ENCODE data around the gene ALDH3B1. TPM values are rescaled to one million over a fixed set of nuclear protein-coding genes. Genes with fewer than 3 reads are reported as not detected.
A peak's percentile ranks its signal among the peaks of the same experiment; 100 is the strongest.

The ALDH3B1 gene
- total and polyA plus RNA-seq, 8 donors = 12.1 to 87.1 (median 16.1) TPM

DNA sequence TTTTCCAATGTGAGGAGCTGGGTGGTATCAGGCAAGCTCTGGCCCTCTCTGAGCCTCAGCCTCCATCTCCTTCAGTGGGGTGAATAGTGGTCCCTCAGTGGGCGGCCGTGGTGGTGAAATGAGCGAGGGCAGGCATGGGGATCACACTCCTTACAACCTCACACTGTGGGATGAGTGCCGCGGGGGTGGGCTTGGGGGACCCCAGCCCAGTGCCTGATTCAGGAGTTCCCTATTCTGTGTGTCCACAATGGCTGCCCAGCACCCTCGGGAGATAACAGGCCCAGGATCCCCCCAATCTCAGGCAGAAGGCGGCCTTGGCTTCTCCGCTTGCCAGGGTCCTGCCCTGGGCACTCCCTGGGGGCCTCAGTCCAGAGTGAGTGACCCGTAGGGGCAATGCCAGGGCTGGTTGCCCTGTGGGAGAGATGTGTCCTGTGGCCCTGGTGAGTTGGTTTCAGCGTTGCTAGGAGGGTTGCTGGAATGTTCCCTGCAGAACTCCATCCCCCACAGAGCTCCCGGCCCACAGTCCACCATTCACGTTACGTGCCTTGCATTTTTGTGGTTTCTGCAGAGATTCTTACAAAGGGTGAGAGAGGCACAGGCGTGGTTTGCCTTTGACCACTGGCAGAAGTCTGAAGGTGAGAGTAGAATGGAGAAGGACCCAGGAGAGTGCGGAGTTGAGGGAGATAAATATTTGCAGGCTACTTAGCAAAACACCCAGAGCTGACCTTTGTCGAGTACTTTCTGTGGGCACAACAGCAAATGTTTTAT lies 2.9 kb downstream of the ALDH3B1 start:
- Histone ChIP-seq H3K36me3 (peaks cover 0 to 6% of the 10 kb centered on the region in 2 donors), H3K4me3 (no peak overlapping the region), H3K27ac (peak overlapping the region; percentile 93 to 96), H3K4me1 (peaks cover 43 to 87% of the 10 kb centered on the region in 2 donors), H3K9me3 (no peaks in the 10 kb centered on the region), H3K27me3 (no peaks in the 10 kb centered on the region)
- TF ChIP-seq, protein P1, sequence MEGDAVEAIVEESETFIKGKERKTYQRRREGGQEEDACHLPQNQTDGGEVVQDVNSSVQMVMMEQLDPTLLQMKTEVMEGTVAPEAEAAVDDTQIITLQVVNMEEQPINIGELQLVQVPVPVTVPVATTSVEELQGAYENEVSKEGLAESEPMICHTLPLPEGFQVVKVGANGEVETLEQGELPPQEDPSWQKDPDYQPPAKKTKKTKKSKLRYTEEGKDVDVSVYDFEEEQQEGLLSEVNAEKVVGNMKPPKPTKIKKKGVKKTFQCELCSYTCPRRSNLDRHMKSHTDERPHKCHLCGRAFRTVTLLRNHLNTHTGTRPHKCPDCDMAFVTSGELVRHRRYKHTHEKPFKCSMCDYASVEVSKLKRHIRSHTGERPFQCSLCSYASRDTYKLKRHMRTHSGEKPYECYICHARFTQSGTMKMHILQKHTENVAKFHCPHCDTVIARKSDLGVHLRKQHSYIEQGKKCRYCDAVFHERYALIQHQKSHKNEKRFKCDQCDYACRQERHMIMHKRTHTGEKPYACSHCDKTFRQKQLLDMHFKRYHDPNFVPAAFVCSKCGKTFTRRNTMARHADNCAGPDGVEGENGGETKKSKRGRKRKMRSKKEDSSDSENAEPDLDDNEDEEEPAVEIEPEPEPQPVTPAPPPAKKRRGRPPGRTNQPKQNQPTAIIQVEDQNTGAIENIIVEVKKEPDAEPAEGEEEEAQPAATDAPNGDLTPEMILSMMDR (IDR thresholded peaks at IDR 0.05) = no peak
- DNase-seq (peak; percentile 26 to 77 (median 76)), ATAC-seq (peak; percentile 42)
- intact Hi-C loops (cut with DNase I) = no loop called here

DNA sequence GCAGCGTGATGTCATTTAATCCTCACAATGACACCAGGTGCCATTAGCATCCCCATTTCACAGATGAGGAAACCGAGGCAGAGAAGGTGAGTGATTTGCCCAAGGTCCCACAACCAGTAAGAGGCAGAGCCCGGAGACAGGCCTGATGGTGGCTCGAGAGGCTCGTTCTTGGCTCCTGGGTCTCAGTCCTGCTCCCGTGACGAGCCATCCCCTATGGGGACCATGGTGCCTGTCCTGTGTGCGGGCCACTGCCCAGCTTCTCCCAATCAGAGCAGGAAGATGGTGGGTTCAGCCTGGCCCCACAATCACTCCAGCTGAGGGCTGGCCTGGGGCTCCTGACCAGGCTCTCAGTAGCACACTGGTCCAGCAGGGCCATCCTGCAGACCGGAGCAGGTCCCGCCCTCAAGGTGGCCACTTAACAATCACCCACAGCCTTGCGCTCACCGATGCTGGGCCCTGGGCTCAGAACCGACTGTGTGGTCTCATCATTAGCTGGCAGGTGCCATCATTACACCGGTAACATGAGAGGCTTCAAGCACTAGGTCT lies 3.6 kb downstream of the ALDH3B1 start:
- ATAC-seq = no peak
- TF ChIP-seq, protein P1 (IDR thresholded peaks at IDR 0.05) = no peak
- peak in 2 of 4 donors; percentile 35 to 76 for DNase-seq
- H3K4me1 ChIP-seq = peaks cover 43 to 80% of the 10 kb centered on the region in 2 donors
- H3K27me3 ChIP-seq = no peaks in the 10 kb centered on the region
- H3K9me3 ChIP-seq = no peaks in the 10 kb centered on the region
- peaks cover 0 to 8% of the 10 kb centered on the region in 2 donors for H3K36me3 ChIP-seq
- intact Hi-C loops (cut with DNase I) = no loop called here
- H3K4me3 ChIP-seq = no peak overlapping the region
- peak overlapping the region; percentile 65 to 85 for H3K27ac ChIP-seq

DNA sequence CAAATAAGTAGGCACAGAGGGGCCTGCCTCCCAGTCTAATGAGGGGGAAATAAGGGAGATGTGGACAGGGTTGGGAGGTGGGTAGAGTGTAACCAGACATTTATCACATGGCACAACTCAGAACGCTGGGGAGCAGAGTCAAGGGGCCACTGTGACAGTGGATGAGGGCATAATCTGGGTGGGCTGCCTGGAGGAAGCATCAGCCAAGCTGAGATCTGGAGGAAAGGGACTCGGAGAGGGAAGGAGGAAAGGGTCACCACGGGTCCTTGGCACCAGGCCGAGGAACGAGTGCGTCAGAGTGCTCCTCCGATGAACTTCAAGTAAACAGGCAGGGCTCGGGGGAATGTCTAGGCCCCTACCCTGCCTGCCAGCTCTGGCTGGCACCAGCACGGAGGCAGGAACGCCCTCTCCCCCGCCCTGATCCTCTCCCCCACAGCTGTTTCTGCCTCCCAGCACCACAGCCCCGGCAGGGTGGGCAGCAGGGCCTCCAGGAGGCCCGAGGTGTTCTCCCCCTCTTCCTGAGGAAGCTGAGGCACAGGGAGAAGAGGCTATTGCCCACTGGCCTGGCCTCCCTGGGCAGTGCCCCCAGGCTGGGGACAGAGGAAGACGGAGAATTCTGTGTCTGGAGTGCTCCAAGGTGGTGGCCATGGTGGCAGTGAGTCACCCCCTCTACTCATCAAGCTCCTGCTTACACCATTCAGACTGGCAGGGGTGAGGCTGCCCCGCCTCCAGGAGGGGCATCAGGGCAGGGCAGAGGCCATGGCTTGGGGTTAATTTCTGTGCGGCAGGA lies 4.2 kb downstream of the ALDH3B1 start:
- Histone ChIP-seq H3K27ac (peak overlapping the region; percentile 65 to 85), H3K4me1 (peaks cover 43 to 73% of the 10 kb centered on the region in 2 donors), H3K4me3 (no peak overlapping the region), H3K27me3 (no peaks in the 10 kb centered on the region), H3K9me3 (no peaks in the 10 kb centered on the region), H3K36me3 (peaks cover 0 to 15% of the 10 kb centered on the region in 2 donors)
- intact Hi-C loops (cut with DNase I) = no loop called here
- ATAC-seq (peak; percentile 53), DNase-seq (peak in 3 of 4 donors; percentile 87 to 91 (median 90))
- TF ChIP-seq, protein P1 (IDR thresholded peaks at IDR 0.05) = no peak

DNA sequence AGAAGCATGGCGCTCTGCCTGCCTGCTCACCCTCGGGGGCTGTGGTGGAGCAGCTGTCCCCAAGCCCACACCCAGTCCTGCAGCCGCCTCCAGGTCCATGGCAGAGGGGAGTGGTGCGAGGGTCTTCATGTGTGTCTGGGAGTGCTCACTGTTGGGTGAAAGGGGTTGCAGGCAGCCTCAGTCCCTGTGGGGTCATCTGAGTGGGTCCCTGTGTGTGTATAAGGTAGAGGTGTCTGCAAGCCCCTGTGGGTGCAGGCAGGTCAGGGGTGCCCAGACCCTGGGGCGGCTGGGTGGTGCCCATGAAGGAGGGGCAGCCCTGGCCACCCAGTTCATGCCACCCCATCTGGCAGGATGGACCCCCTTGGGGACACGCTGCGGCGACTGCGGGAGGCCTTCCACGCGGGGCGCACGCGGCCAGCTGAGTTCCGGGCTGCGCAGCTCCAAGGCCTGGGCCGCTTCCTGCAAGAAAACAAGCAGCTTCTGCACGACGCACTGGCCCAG lies 4.9 kb downstream of the ALDH3B1 start:
- H3K4me3 ChIP-seq = no peak overlapping the region
- H3K27me3 ChIP-seq = no peaks in the 10 kb centered on the region
- intact Hi-C loops (cut with DNase I) = no loop called here
- ATAC-seq = no peak
- peaks cover 40 to 73% of the 10 kb centered on the region in 2 donors for H3K4me1 ChIP-seq
- peak overlapping the region; percentile 65 to 85 for H3K27ac ChIP-seq
- H3K9me3 ChIP-seq = no peaks in the 10 kb centered on the region
- TF ChIP-seq, protein P1 (IDR thresholded peaks at IDR 0.05) = no peak
- H3K36me3 ChIP-seq = peaks cover 0 to 21% of the 10 kb centered on the region in 2 donors
- DNase-seq = peak in 2 of 4 donors; percentile 32 to 74
